H1 (cell line): ENCODE measurements around the gene TAC4. TPM values are rescaled to one million over a fixed set of nuclear protein-coding genes. Genes with fewer than 3 reads are reported as not detected.
A peak's percentile ranks its signal among the peaks of the same experiment; 100 is the strongest.

Source experiments
- CTCF ChIA-PET: fragments of 300-600 bp; sonication (Branson Sonifier 250); formaldehyde crosslinking; loops from one replicate; lab custom pipeline; 2021; ENCODE audit not compliant: partially characterized antibody; lab: Charles Lee
- POLR2A ChIA-PET: fragments of 300-600 bp; sonication (Branson Sonifier 250); formaldehyde crosslinking; loops from one replicate; lab custom pipeline; 2021; ENCODE audit warnings: inconsistent platforms; ENCODE audit not compliant: partially characterized antibody; lab: Charles Lee
- DNase-seq, 2 experiments: peaks; one replicate each; pipeline versions ENCODE4 v3.0.0 to v3.0.0-alpha.2; 2010 to 2022; ENCODE audit warnings: low spot score in 2 of 2, low read depth in 1 of 2, mixed read lengths in 1 of 2
- FAIRE-seq: peaks from 2 replicates; lab custom pipeline; 2011; peaks lifted over from hg19 to GRCh38; lab: Jason Lieb, UNC
- H2AFZ ChIP-seq: 2 replicates; pipeline ENCODE4 v1.8.1; 2012; ENCODE audit warnings: low read length, inconsistent platforms
- H2AK5ac ChIP-seq: 2 replicates; pipeline ENCODE4 v1.6.1; 2013; ENCODE audit warnings: low read depth, low read length
- H2BK120ac ChIP-seq: replicated peaks from 2 replicates; pipeline ENCODE3; 2013; ENCODE audit warnings: low read depth, low read length, inconsistent platforms
- H2BK12ac ChIP-seq: 2 replicates; pipeline ENCODE4 v1.6.1; 2013; ENCODE audit warnings: low read depth, low read length
- H2BK15ac ChIP-seq: 2 replicates; pipeline ENCODE4 v1.6.1; 2013; ENCODE audit warnings: low read length
- H2BK20ac ChIP-seq: 2 replicates; pipeline ENCODE4 v1.6.1; 2013; ENCODE audit warnings: low read length
- H2BK5ac ChIP-seq: 2 replicates; pipeline ENCODE4 v1.6.1; 2013; ENCODE audit warnings: low read depth, low read length
- H3K14ac ChIP-seq: 2 replicates; pipeline ENCODE4 v1.6.1; 2013; ENCODE audit warnings: inconsistent platforms; ENCODE audit not compliant: insufficient read length
- H3K18ac ChIP-seq: 2 replicates; pipeline ENCODE4 v1.6.1; 2013; ENCODE audit warnings: low read length; ENCODE audit errors: extremely low read depth
- H3K23ac ChIP-seq: 2 replicates; pipeline ENCODE4 v1.6.1; 2013; ENCODE audit warnings: inconsistent platforms; ENCODE audit not compliant: insufficient read length
- H3K23me2 ChIP-seq: 2 replicates; pipeline ENCODE4 v1.6.1; 2013; ENCODE audit warnings: low read depth, low read length
- H3K27ac ChIP-seq: 2 replicates; pipeline ENCODE4 v1.6.1; 2011; ENCODE audit warnings: low read depth, low read length, inconsistent platforms
- H3K27me3 ChIP-seq, 4 experiments: replicated peaks in 1 of 4; 1 replicate in 1 of 4; 2 replicates in 3 of 4; pipeline versions ENCODE4 v1.6.1 to v1.8.1; 2011 to 2013; ENCODE audit warnings: low read length in 3 of 4, mild to moderate bottlenecking in 3 of 4, inconsistent platforms in 2 of 4, mixed read lengths in 2 of 4, moderate library complexity in 1 of 4; ENCODE audit not compliant: control insufficient read depth in 3 of 4, insufficient read depth in 3 of 4; ENCODE audit errors: extremely low read depth in 1 of 4
- H3K36me3 ChIP-seq, 4 experiments: 2 replicates each; pipeline versions ENCODE4 v1.6.1 to v1.8.1; 2011 to 2013; ENCODE audit warnings: mild to moderate bottlenecking in 4 of 4, low read length in 3 of 4, moderate library complexity in 2 of 4, control low read depth in 1 of 4, inconsistent platforms in 1 of 4; ENCODE audit not compliant: insufficient read depth in 4 of 4, control insufficient read depth in 2 of 4
- H3K4ac ChIP-seq: replicated peaks from 2 replicates; pipeline ENCODE3; 2013; ENCODE audit warnings: low read length, low read depth, mixed read lengths, inconsistent platforms; ENCODE audit not compliant: insufficient read length
- H3K4me1 ChIP-seq, 4 experiments: replicated peaks in 1 of 4; 1 replicate in 1 of 4; 2 replicates in 3 of 4; pipeline versions ENCODE4 v1.6.1 to v1.8.1; 2011 to 2013; ENCODE audit warnings: low read length in 3 of 4, inconsistent platforms in 2 of 4, mixed read lengths in 1 of 4; ENCODE audit not compliant: insufficient read depth in 4 of 4, control insufficient read depth in 3 of 4
- H3K4me2 ChIP-seq, 2 experiments: 2 replicates each; pipeline versions ENCODE4 v1.6.1 to v1.8.1; 2011 to 2013; ENCODE audit warnings: low read depth in 2 of 2, low read length in 2 of 2, control low read depth in 1 of 2, inconsistent platforms in 1 of 2, mild to moderate bottlenecking in 1 of 2; ENCODE audit not compliant: insufficient read depth in 1 of 2
- H3K4me3 ChIP-seq, 4 experiments: fragments of 200-600, 300-600 bp in 1 of 4; sonication (generic), shearing (Covaris generic), sonication (Bioruptor Twin) in 1 of 4; 2 replicates each; pipeline versions ENCODE4 v1.5.1 to v1.8.1; 2011 to 2016; ENCODE audit warnings: low read length in 4 of 4, low read depth in 3 of 4, control low read depth in 2 of 4, inconsistent platforms in 2 of 4, mild to moderate bottlenecking in 2 of 4, mixed read lengths in 1 of 4, moderate library complexity in 1 of 4; ENCODE audit not compliant: insufficient read depth in 2 of 4; ENCODE audit errors: extremely low read depth in 1 of 4
- H3K56ac ChIP-seq: replicated peaks from 2 replicates; pipeline ENCODE3; 2013; ENCODE audit warnings: low read depth, mild to moderate bottlenecking, mixed read lengths, low read length, inconsistent platforms; ENCODE audit not compliant: insufficient read length
- H3K79me1 ChIP-seq: 2 replicates; pipeline ENCODE4 v1.6.1; 2013; ENCODE audit warnings: low read depth, low read length, control low read depth
- H3K79me2 ChIP-seq, 2 experiments: 2 replicates each; pipeline versions ENCODE4 v1.6.1 to v1.8.1; 2012 to 2013; ENCODE audit warnings: low read length in 2 of 2, mild to moderate bottlenecking in 2 of 2, inconsistent platforms in 1 of 2; ENCODE audit not compliant: insufficient read depth in 2 of 2, control insufficient read depth in 1 of 2
- H3K9ac ChIP-seq, 4 experiments: replicated peaks in 1 of 4; 1 replicate in 1 of 4; 2 replicates in 3 of 4; pipeline versions ENCODE4 v1.6.1 to v1.8.1; 2011 to 2013; ENCODE audit warnings: low read depth in 3 of 4, low read length in 3 of 4, control low read depth in 2 of 4, mild to moderate bottlenecking in 2 of 4, moderate library complexity in 2 of 4, inconsistent platforms in 1 of 4; ENCODE audit errors: extremely low read depth in 1 of 4
- H3K9me3 ChIP-seq, 2 experiments: 2 replicates each; pipeline versions ENCODE4 v1.6.1 to v1.8.1; 2012 to 2013; ENCODE audit warnings: mild to moderate bottlenecking in 2 of 2, moderate library complexity in 2 of 2, control low read depth in 1 of 2, inconsistent platforms in 1 of 2, low read depth in 1 of 2, low read length in 1 of 2, mixed read lengths in 1 of 2; ENCODE audit not compliant: insufficient read depth in 2 of 2
- H4K20me1 ChIP-seq, 2 experiments: replicated peaks in 1 of 2; 2 replicates each; pipeline versions ENCODE3 to v1.8.1; 2011 to 2013; ENCODE audit warnings: inconsistent platforms in 2 of 2, low read length in 2 of 2, mild to moderate bottlenecking in 1 of 2; ENCODE audit not compliant: insufficient read depth in 2 of 2, control insufficient read depth in 1 of 2
- H4K5ac ChIP-seq: 2 replicates; pipeline ENCODE4 v1.6.1; 2013; ENCODE audit warnings: low read length, low read depth, mixed read lengths, inconsistent platforms; ENCODE audit not compliant: insufficient read length
- H4K8ac ChIP-seq: 2 replicates; pipeline ENCODE4 v1.8.0; 2013; ENCODE audit warnings: mild to moderate bottlenecking, moderate library complexity, low read length, inconsistent platforms; ENCODE audit not compliant: insufficient read depth; ENCODE audit errors: extremely low read depth
- H4K91ac ChIP-seq: replicated peaks from 2 replicates; pipeline ENCODE3; 2013; ENCODE audit warnings: low read length, mixed read lengths, inconsistent platforms; ENCODE audit not compliant: insufficient read length
- POU5F1 ChIP-seq: IDR thresholded peaks from 2 replicates; pipeline ENCODE4 v1.6.1; 2011; ENCODE audit warnings: low read depth, mild to moderate bottlenecking, low read length, moderate library complexity
- SIRT6 ChIP-seq: IDR thresholded peaks from one replicate; pipeline ENCODE4 v1.7.1; 2012; ENCODE audit warnings: low read length, inconsistent platforms
- ZNF274 ChIP-seq: IDR thresholded peaks from 2 replicates; pipeline ENCODE4 v1.7.0; 2012; ENCODE audit warnings: low read length, borderline replicate concordance; ENCODE audit errors: extremely low read depth
- WGBS, 2 experiments: shearing (Covaris generic) in 1 of 2; methylation state at CpG; one replicate each; pipeline versions ENCODE4 v1.1.6 to v1.1.7; 2013 to 2015; ENCODE audit warnings: low lambda C conversion rate in 2 of 2, mixed read lengths in 2 of 2, inconsistent platforms in 1 of 2, low coverage in 1 of 2, missing lambda C conversion rate in 1 of 2; ENCODE audit not compliant: insufficient replicate concordance in 2 of 2, insufficient coverage in 1 of 2, insufficient read length in 1 of 2; ENCODE audit errors: extremely low coverage in 1 of 2, missing lambda C conversion rate in 1 of 2; 5-methylcytosine and 5-hydroxymethylcytosine counted together
- polyA plus RNA-seq, 7 experiments: library from polyadenylated mRNA; depleted of rRNA in 3 of 7; stranded (reverse) in 5 of 7; unstranded in 2 of 7; fragments of >200 nt in 5 of 7; fragments of 200-250 nt in 2 of 7; gene quantifications; 1 replicate in 5 of 7; 2 replicates in 1 of 7; 4 replicates in 1 of 7; pipeline versions ENCODE4 v1.2.1 to v1.2.3, GENCODE V29; 2011 to 2013; ENCODE audit warnings: missing spikeins in 2 of 7, mixed read lengths in 2 of 7
- total RNA-seq: library from RNA; stranded (reverse); fragmentation: NEBNext Ultra II Directional; extraction: Animal tissue kit (Norgen Biotek cat#: 25700); gene quantifications from 2 replicates; pipeline ENCODE4 v1.2.1, GENCODE V29; 2021

The TAC4 gene
- total and polyA plus RNA-seq, 2 of the 8 experiments (the other 6 are each of a cell fraction or from before 2014, with no cell fraction given) = 0.15 TPM; not detected in 1

DNA sequence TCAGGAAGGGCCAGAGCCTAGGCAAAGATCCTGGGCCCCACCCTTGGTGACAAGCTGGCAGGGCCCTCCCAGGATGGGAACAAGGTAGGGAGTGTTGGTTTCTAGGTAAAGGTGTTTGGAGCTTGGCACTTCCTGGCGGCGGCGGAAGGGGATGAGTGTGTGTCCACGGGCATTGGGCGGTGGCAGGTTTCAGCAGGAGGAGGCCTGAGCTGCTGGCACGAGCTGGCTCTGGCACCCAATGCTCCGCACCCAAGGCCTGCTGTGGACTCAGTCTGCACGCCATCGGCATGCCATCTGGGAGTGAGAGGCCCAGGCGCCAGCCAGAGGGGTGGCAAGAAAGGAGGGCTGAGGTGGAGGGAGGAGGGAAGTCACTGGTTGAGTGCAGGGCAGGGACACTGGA lies 46.9 kb upstream of the TAC4 start:
- H3K79me2 ChIP-seq = no peaks in the 10 kb centered on the region
- no peak overlapping the region for H4K5ac ChIP-seq
- no peaks in the 10 kb centered on the region for H4K20me1 ChIP-seq
- no peak for DNase-seq
- H3K36me3 ChIP-seq = no peaks in the 10 kb centered on the region
- CTCF ChIA-PET = interaction anchor here (0.7 to 4.2 kb wide), 6 partner anchors 10 to 185 kb away, joined by 3 to 30 read pairs (median 4); no protein-coding TSS in a partner anchor
- no peak overlapping the region for H2BK15ac ChIP-seq
- no peak overlapping the region for H3K23ac ChIP-seq
- H3K79me1 ChIP-seq = no peaks in the 10 kb centered on the region
- H4K91ac ChIP-seq = peak overlapping the region; percentile 46
- no peak overlapping the region for H2AFZ ChIP-seq
- H3K14ac ChIP-seq = no peak overlapping the region
- POLR2A ChIA-PET = interaction anchor here (1.3 to 2.2 kb wide), 3 partner anchors 7 to 15 kb away, joined by 4 to 8 read pairs (median 5); no protein-coding TSS in a partner anchor
- no peak overlapping the region for H2BK120ac ChIP-seq
- H2BK12ac ChIP-seq = no peak overlapping the region
- FAIRE-seq = no peak
- H4K8ac ChIP-seq = no peak overlapping the region
- no peaks in the 10 kb centered on the region; the same call in 1 of the 2 replicates for H3K23me2 ChIP-seq
- H3K4ac ChIP-seq = no peak overlapping the region
- no peak overlapping the region for H3K4me3 ChIP-seq
- no peak overlapping the region for H2BK5ac ChIP-seq
- H3K9me3 ChIP-seq = no peaks in the 10 kb centered on the region
- WGBS, 2 experiments = 80% methylated on average over 10 of the region's 10 CpGs; no CpG with 5 or more reads in 1 of the 2 experiments
- no peak overlapping the region for H3K4me2 ChIP-seq
- no peak overlapping the region for H3K56ac ChIP-seq
- no peak overlapping the region for H3K27ac ChIP-seq
- H2AK5ac ChIP-seq = no peak overlapping the region
- peaks cover 2 to 26% (median 23%) of the 10 kb centered on the region in 4 experiments for H3K27me3 ChIP-seq
- no peak overlapping the region for H3K9ac ChIP-seq
- no peak overlapping the region for H2BK20ac ChIP-seq
- TF ChIP-seq ZNF274 (no peak), POU5F1 (no peak), SIRT6 (no peak)
- peaks cover 8 to 17% (median 12%) of the 10 kb centered on the region in 4 experiments for H3K4me1 ChIP-seq
- H3K18ac ChIP-seq = no peak overlapping the region
